Stimulated activated CD4-positive, alpha-beta T cell treated with anti-CD3 and anti-CD28 coated beads, Interleukin-4, amount 100 ng/mL, for 48 hours (primary cell): ENCODE results near the gene ZDHHC19.
"Not testable (repeated sequence)": the region's sequence is repeated elsewhere in the genome, so short reads cannot be mapped to it uniquely, and the experiment has no call there.

Experiments used
- DNase-seq, 2 donors: peaks; one replicate each; pipeline ENCODE4 v3.0.0-alpha.2; 2020; ENCODE audit warnings: low read depth in 2 of 2

Gene ZDHHC19

GRCh38 chr3:196210673-196211556 is at the start of gene ZDHHC19:
Gene ZDHHC19, minus strand, starts transcription at chr3:196211400. Its CDS starts 85 bp downstream, at chr3:196211315.
- DNase-seq, result no peak

- no peak for DNase-seq
Measured at GRCh38 chr3:196260784-196261183, 49.6 kb upstream of the ZDHHC19 start.

GRCh38 chr3:196255776-196256175 is 44.6 kb upstream of the ZDHHC19 start:
- no peak for DNase-seq

GRCh38 chr3:196254376-196255283 is 43.4 kb upstream of the ZDHHC19 start:
- DNase-seq, result no peak

GRCh38 chr3:196251918-196252317 is 40.7 kb upstream of the ZDHHC19 start:
- DNase-seq, result no peak

- DNase-seq, result no peak
Measured at GRCh38 chr3:196246612-196247308, 35.6 kb upstream of the ZDHHC19 start.

- not testable (repeated sequence) for DNase-seq
Measured at GRCh38 chr3:196244166-196244565, 33.0 kb upstream of the ZDHHC19 start.

GRCh38 chr3:196241704-196242103 is 30.5 kb upstream of the ZDHHC19 start:
- no peak for DNase-seq

- no peak for DNase-seq
Measured at GRCh38 chr3:196240424-196240823, 29.2 kb upstream of the ZDHHC19 start.

GRCh38 chr3:196238612-196239560 is 27.7 kb upstream of the ZDHHC19 start:
- DNase-seq, result no peak

GRCh38 chr3:196237203-196237602 is 26.0 kb upstream of the ZDHHC19 start:
- DNase-seq, result no peak

- DNase-seq, result no peak
Measured at GRCh38 chr3:196236223-196236622, 25.0 kb upstream of the ZDHHC19 start.

GRCh38 chr3:196235452-196236122 is 24.4 kb upstream of the ZDHHC19 start:
- no peak for DNase-seq

- DNase-seq, result no peak
Measured at GRCh38 chr3:196232882-196233251, 21.7 kb upstream of the ZDHHC19 start.

- DNase-seq, result no peak
Measured at GRCh38 chr3:196232154-196232881, 21.1 kb upstream of the ZDHHC19 start.

GRCh38 chr3:196227629-196228493 is 16.7 kb upstream of the ZDHHC19 start:
- no peak for DNase-seq

- no peak for DNase-seq
Measured at GRCh38 chr3:196227121-196227561, 15.9 kb upstream of the ZDHHC19 start.

- DNase-seq, result no peak
Measured at GRCh38 chr3:196225763-196226364, 14.7 kb upstream of the ZDHHC19 start.
